A549 (cell line): ENCODE results near the gene RHD.

ENCODE experiments used
- BHLHE40 ChIP-seq: IDR thresholded peaks from 2 replicates; pipeline ENCODE4 v1.6.1; 2012; ENCODE audit warnings: low read depth, low read length, inconsistent platforms
- CTCF ChIP-seq: fragments of >200 bp; sonication (Bioruptor Twin); formaldehyde crosslinking; IDR thresholded peaks from 3 replicates; pipeline ENCODE4 v1.5.1; 2016
- EHF ChIP-seq: fragments of 250-450 bp; sonication (Bioruptor Pico); IDR thresholded peaks from 2 replicates; pipeline ENCODE4 v1.5.0; 2020; ENCODE audit warnings: mild to moderate bottlenecking
- FOSL2 ChIP-seq, 2 experiments: fragments of 450-650 bp in 1 of 2; fragments of >200 bp in 1 of 2; sonication (Bioruptor Twin) in 1 of 2; formaldehyde crosslinking; IDR thresholded peaks; 2 replicates each; pipeline versions ENCODE4 v1.5.0 to v1.6.1; 2016 to 2020; ENCODE audit warnings: mild to moderate bottlenecking in 1 of 2, moderate library complexity in 1 of 2
- REST ChIP-seq: fragments of 200-600 bp; sonication (generic); IDR thresholded peaks from 2 replicates; pipeline ENCODE4 v1.6.1; 2016; ENCODE audit warnings: antibody characterized with exemption, mild to moderate bottlenecking, moderate library complexity

GRCh38 chr1:25243907-25244306 lies 28.4 kb upstream of the RHD start:
- TF ChIP-seq CTCF = no peak
- no peak for TF ChIP-seq BHLHE40
- no peak for TF ChIP-seq FOSL2 (IDR thresholded peaks at IDR 0.05)
- no peak for TF ChIP-seq FOSL2 (CRISPR knock-in tag; IDR thresholded peaks at IDR 0.05)
- no peak for TF ChIP-seq REST
- TF ChIP-seq EHF = no peak
